RWPE1 (cell line): ENCODE results near the gene ADCY1.

Experiments
- CTCF ChIA-PET: fragments of 350-600 bp; sonication (Branson Sonifier 250); formaldehyde crosslinking; extraction: SDS; loops from one replicate; lab custom pipeline; 2021; lab: Yijun Ruan, JAX
- POLR2A ChIA-PET: fragments of 400-600 bp; formaldehyde crosslinking; extraction: SDS; loops from one replicate; lab custom pipeline; 2020; ENCODE audit warnings: antibody characterized with exemption; ENCODE audit not compliant: low non-redundant PET; lab: Yijun Ruan, JAX
- DNase-seq: peaks from one replicate; pipeline ENCODE4 v3.0.0; 2012; ENCODE audit warnings: low spot score
- H3K27ac ChIP-seq: fragments of 450-650 bp; 2 replicates; pipeline ENCODE4 v1.5.1; 2017
- TF ChIP-seq, protein P1 (sequence below): fragments of 450-650 bp; conservative IDR thresholded peaks from 2 replicates; pipeline ENCODE4 v1.5.1; 2017; ENCODE audit warnings: low read depth, mild to moderate bottlenecking

The ADCY1 gene

DNA sequence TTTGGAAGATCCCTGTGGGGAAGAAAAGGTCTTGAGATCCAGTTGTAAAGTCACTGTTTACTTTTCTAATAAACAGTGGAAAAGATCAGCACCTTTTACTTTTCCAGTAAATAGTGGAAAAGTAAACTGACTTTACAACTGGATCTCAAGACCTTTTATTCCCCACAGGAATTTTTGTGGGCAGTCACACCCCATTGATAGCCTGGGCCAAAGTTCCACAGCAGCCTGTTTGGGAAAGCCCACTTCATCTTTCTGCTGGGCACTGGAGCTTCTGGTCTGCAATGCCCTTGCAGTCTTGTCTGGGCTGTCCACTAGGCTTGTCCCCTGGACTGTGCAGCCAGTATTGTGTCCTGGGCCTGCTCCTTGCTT, 50.2 kb downstream of the ADCY1 start:
- no peak overlapping the region for H3K27ac ChIP-seq
- TF ChIP-seq, protein P1, sequence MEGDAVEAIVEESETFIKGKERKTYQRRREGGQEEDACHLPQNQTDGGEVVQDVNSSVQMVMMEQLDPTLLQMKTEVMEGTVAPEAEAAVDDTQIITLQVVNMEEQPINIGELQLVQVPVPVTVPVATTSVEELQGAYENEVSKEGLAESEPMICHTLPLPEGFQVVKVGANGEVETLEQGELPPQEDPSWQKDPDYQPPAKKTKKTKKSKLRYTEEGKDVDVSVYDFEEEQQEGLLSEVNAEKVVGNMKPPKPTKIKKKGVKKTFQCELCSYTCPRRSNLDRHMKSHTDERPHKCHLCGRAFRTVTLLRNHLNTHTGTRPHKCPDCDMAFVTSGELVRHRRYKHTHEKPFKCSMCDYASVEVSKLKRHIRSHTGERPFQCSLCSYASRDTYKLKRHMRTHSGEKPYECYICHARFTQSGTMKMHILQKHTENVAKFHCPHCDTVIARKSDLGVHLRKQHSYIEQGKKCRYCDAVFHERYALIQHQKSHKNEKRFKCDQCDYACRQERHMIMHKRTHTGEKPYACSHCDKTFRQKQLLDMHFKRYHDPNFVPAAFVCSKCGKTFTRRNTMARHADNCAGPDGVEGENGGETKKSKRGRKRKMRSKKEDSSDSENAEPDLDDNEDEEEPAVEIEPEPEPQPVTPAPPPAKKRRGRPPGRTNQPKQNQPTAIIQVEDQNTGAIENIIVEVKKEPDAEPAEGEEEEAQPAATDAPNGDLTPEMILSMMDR = no peak
- CTCF ChIA-PET = no interaction called here
- POLR2A ChIA-PET = no interaction called here
- DNase-seq = no peak

- H3K27ac ChIP-seq = no peak overlapping the region
- ChIA-PET POLR2A (interaction anchor here (0.6 kb wide), 1 partner anchor 8 kb away, joined by 4 read pairs; no protein-coding TSS in a partner anchor), CTCF (no interaction called here)
- no peak for DNase-seq
- TF ChIP-seq, protein P1 = no peak
Observed at GRCh38 chr7:45625067-45625466, 50.9 kb downstream of the ADCY1 start.

DNA sequence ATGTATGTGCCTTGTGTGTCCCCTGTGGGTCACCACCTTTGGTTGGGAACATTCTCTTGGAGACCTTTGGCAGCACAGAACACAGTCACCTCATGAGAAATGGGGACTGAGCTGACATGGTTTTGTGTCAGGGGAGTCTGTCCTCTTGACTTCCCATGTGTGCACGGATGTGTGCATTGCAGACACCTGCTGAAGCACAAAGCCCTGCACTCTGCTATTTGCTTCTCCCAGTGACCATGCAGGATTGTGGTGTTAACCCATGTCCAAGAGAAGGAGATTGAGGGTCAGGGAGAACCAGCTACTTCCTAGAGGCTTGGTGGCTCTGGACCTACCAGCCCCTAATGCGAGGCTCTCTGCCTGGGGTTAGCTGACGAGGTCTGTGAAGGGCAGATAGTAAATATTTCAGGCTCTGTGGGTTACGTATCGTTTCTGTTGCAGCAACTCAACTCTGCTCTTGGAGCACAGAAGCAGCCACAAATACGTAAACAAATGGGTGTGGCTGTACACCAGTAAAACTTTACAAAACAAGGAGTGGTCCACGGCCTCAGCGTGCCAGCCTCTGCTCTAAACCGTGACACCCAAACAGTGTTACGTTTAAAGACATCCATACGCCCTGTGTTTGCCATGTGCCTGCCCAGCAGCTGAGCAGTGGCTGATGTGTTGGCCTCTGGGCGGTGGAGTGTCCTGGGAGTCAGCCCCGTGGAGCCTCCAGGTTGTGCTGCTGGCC, 51.7 kb downstream of the ADCY1 start:
- TF ChIP-seq, protein P1 = no peak
- DNase-seq = no peak
- ChIA-PET POLR2A (interaction anchor here (0.6 kb wide), 1 partner anchor 9 kb away, joined by 4 read pairs; no protein-coding TSS in a partner anchor), CTCF (no interaction called here)
- H3K27ac ChIP-seq = no peak overlapping the region

DNA sequence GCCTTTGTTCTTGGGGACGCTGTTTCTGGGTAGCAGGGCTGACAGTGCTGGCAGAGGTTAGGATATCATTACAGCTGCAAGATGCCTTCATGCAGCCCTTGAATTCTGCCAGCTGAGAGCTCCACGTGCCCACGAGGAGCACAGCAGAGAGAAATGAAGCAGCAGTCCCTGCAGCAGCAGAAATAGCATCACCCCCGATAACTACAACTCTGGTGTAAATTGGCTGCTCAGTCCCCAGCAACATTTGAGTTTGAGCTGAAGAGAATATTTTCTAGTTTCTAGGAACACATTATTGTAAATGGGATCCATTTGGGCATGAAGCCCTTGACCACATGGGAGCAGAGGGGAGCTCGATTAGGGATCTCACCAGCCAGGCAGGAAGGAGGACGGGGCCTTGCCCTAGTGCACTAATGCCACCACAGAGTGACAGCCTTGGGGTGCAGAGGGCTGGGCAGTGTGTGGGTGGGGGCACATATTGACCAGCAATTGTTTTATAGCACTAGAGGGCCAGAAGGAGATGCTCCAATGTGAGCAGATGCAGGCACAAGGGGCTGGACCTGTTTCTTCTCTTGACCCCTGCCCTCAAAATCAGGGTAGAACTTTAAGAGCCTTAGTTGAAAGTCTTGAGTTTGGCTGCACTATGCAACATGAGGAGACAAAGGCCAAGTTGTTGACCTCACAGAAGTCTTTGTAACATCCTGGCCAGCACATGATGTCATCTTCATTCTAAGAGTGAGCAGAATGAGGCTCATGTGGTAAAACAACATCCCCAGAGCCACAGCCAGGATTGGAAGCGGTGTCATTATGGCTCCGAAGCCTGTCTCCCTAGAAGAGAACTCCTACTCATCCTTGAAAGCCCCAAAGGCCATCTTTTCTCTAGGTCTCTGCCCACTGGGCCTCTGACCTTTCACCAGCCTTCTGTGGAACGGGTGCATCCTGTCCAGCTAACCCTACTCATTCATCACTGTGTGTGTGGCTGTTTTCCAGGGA, 52.6 kb downstream of the ADCY1 start:
- no peak overlapping the region for H3K27ac ChIP-seq
- POLR2A ChIA-PET = no interaction called here
- CTCF ChIA-PET = no interaction called here
- TF ChIP-seq, protein P1 = no peak
- no peak for DNase-seq

DNA sequence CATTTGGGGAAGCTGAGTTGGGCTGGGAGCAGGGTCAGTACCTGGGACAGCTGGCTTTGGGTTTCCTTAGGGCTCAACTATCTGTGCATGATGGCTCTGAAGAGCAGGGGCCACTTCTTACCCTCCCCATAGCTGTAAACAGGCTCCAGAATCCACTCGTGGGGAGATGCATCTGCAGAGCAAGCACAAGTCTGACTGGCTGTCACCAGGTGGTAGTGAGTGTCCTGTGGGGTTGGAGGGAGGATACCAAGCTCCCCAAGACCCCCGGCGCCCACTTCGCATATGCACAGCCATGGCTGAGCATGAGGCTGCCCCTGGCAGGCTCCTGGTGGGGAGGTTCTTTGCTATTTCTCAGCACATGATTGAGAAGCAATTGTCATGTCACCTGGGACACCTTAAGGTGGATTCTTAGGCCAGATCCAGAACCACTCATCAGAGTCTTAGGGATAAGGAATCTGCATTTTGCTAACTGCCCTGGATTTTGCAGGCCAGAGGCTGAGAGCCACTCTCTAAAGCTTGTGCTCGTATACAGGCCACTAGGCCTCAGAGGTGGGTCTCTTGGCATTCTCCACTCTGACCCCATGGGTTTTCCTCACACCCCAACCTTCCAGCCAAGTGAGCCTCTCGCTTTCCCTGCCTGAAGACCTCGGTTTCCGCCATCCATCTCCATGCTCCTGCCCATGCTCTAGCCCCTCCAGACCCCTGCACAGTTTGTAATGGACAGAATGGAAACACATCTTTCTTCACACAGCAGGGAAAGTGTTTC, 53.7 kb downstream of the ADCY1 start:
- ChIA-PET POLR2A (no interaction called here), CTCF (interaction anchor here (0.5 kb wide), 1 partner anchor 273 kb away, joined by 3 read pairs; no protein-coding TSS in a partner anchor)
- TF ChIP-seq, protein P1 = no peak
- no peak for DNase-seq
- no peak overlapping the region for H3K27ac ChIP-seq

GRCh38 chr7:45631569-45631968, 57.4 kb downstream of the ADCY1 start:
- DNase-seq = no peak
- no peak overlapping the region for H3K27ac ChIP-seq
- ChIA-PET CTCF (no interaction called here), POLR2A (no interaction called here)
- TF ChIP-seq, protein P1 = no peak
